Endothelial cell of hepatic sinusoid (primary cell): ENCODE data around the gene MLXIPL.
"Not testable (repeated sequence)": the region's sequence is repeated elsewhere in the genome, so short reads cannot be mapped to it uniquely, and the experiment has no call there.

Source experiments
- in situ Hi-C: cut with HindIII; loops from 2 replicates; pipeline ENCODE4 v1.10.0; 2017; ENCODE audit warnings: low sequenced_read_pairs

Gene MLXIPL, protein sequence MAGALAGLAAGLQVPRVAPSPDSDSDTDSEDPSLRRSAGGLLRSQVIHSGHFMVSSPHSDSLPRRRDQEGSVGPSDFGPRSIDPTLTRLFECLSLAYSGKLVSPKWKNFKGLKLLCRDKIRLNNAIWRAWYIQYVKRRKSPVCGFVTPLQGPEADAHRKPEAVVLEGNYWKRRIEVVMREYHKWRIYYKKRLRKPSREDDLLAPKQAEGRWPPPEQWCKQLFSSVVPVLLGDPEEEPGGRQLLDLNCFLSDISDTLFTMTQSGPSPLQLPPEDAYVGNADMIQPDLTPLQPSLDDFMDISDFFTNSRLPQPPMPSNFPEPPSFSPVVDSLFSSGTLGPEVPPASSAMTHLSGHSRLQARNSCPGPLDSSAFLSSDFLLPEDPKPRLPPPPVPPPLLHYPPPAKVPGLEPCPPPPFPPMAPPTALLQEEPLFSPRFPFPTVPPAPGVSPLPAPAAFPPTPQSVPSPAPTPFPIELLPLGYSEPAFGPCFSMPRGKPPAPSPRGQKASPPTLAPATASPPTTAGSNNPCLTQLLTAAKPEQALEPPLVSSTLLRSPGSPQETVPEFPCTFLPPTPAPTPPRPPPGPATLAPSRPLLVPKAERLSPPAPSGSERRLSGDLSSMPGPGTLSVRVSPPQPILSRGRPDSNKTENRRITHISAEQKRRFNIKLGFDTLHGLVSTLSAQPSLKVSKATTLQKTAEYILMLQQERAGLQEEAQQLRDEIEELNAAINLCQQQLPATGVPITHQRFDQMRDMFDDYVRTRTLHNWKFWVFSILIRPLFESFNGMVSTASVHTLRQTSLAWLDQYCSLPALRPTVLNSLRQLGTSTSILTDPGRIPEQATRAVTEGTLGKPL

DNA sequence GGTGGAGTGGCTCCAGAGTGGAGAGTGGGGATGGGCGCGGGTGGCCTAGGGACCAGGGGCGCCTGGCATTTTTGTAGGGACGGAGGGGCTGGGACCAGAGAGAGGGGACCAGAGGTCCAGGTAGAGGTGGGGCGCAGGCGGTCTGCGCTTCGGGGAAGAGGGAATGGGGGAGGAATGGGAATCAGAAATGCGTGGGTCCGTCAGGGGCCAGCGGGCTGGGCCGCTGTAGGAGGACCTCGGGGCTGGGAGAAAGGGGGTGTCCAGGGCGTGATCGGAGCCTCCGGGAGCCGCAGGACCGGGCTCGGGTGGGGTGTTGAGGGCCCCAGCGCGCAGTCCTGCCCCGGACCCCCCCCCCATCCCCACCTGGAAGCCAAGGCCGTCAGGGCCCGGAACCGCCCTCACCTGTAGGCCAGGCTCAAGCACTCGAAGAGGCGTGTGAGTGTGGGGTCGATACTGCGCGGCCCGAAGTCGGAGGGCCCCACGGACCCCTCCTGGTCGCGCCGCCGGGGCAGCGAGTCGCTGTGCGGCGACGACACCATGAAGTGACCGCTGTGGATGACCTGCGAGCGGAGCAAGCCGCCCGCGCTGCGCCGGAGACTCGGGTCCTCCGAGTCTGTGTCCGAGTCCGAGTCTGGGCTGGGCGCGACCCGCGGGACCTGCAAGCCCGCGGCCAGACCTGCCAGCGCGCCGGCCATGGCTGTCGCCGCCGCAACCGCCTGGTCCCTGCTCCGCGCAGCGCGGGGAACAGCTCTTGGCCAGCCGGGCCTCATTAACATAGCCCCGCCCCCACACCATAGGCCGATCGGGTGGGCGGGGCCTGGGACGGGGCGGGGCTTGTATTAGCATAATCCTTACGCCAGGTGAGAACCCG lies at the start of gene MLXIPL:
Gene MLXIPL, minus strand, starts transcription at position 725 of the 871 bp plus-strand sequence. Its CDS starts 30 bp downstream, at position 695.
- in situ Hi-C loops: no loop called here

- in situ Hi-C loops: loop anchor here (5.0 kb wide), 1 partner anchor 70 kb away; no protein-coding TSS in a partner anchor
These were observed 47.6 kb upstream of the MLXIPL start for GRCh38 chr7:73671857-73672445.

DNA sequence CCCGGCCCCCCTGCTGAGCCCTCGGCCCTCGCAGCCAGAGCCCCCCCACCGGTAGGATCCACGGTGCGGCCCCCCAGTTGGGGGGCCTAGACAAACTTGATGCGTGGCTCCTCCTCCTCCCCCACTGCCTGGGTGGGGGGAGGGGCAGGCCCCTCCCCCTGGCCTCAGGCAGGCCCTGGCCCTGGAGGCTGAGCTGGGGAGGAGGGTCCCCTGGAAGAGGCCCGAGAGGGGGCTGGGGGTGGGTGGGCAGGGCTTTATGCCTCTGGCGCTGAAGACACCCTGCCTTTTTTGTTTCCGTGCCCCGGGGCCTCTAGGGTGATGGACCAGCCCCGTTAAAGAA lies 47.0 kb upstream of the MLXIPL start:
- in situ Hi-C loops: loop anchor here (5.0 kb wide), 1 partner anchor 69 kb away; no protein-coding TSS in a partner anchor

- in situ Hi-C loops: loop anchor here (5.0 kb wide), 1 partner anchor 68 kb away; no protein-coding TSS in a partner anchor
These were observed 45.6 kb upstream of the MLXIPL start for GRCh38 chr7:73669858-73670385.

- in situ Hi-C loops: no loop called here
These were observed 45.0 kb upstream of the MLXIPL start for GRCh38 chr7:73669288-73669701.

GRCh38 chr7:73668886-73669230 lies 44.5 kb upstream of the MLXIPL start:
- in situ Hi-C loops: no loop called here

GRCh38 chr7:73668103-73668885 lies 44.0 kb upstream of the MLXIPL start:
- in situ Hi-C loops: no loop called here

DNA sequence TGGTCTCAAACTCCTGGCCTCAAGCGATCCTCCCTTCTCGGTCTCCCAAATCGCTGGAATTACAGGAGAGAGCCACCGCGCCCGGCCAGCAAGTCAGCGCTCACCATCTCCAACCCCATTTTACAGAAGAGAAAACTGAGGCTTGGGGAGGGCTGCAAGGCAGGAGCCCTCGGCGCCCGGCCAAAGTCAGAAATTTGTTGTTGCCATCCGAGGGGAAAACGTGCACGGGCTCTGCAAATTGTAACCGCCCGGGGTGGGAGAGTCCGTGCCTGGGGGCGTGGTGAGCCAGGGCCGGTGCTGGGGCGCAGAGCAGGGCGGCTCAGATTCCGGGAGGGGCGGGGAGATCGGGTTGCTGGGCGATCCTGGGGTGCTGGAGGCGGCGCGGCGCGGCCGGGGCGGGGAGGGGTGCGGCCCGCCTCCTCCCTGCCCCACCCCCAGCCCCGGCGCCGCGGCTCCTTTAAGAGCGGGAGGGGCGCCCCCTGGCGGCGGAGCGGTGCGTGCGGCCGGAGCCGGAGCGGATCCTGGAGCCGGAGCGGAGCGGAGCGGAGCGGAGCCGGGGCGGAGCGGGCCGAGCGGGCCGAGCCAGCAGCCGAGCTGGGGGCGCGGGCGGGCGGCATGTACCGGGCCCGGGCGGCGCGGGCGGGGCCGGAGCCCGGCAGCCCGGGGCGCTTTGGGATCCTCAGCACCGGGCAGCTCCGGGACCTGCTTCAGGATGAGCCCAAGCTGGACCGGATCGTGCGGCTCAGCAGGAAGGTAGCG lies 43.2 kb upstream of the MLXIPL start, which contains the start of gene VPS37D:
Gene VPS37D, plus strand, starts transcription at position 488 of the 759 bp plus-strand sequence. Its CDS starts 128 bp downstream, at position 616.
- in situ Hi-C loops: no loop called here

DNA sequence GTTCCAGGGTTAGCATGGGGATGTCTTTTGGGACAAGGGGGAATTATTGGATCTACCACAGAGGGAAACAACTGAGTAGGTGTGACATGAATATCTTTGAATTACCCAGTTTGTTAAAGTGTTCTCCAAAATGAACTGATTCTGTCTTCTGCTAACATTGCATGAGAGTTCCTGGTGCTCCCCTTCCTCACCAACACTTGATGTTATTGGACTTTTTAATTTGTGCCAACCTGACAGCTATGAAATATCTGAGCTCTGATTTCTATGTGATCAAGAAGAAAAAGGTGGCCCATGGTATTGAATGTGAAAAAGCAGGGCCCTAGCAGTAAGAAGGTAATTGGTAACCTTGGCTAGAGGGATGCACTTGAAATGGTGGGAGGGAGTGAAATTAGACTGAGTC lies 38.7 kb upstream of the MLXIPL start:
- in situ Hi-C loops: no loop called here

DNA sequence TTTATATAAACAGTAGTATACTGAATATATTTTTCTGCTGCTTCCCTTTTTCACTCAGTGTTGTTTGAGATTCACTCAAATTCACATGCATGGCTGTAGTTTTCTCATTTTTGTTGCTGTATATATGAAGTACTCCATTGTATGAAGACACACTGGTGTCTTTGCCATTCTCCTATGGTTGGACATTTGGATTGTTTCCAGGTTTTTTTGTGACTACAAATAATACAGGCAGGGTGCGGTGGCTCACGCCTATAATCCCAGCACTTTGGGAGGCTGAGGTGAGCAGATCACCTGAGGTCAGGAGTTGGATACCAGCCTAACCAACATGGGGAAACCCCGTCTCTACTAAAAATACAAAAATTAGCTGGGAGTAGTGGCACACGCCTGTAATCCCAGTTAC lies 36.3 kb upstream of the MLXIPL start:
- in situ Hi-C loops: not testable (repeated sequence)

GRCh38 chr7:73659983-73660382 lies 35.7 kb upstream of the MLXIPL start:
- in situ Hi-C loops: no loop called here

- in situ Hi-C loops: not testable (repeated sequence)
These were observed 31.0 kb upstream of the MLXIPL start for GRCh38 chr7:73655309-73655708.

- in situ Hi-C loops: no loop called here
These were observed 28.2 kb upstream of the MLXIPL start for GRCh38 chr7:73652541-73652949.

DNA sequence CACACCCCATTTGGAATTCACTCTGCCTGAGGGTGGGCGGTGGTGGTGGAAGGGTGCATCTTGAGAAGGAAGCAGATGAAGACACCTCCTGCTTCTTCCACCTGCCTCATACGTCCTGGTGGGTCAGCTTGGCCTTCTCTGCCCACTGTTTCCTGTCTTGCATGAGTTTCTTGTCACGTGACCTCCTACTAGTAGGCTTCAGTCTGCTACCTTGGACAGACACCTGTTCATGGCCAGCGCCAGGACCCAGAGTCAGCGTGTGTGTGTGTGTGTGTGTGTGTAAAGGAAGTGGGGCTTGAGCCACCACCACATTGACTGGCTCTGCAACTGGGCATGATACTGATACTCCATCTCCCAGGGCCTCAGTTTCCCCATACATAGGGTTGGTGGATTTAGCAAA lies 26.2 kb upstream of the MLXIPL start:
- in situ Hi-C loops: no loop called here

GRCh38 chr7:73649576-73649975 lies 25.3 kb upstream of the MLXIPL start:
- in situ Hi-C loops: no loop called here

DNA sequence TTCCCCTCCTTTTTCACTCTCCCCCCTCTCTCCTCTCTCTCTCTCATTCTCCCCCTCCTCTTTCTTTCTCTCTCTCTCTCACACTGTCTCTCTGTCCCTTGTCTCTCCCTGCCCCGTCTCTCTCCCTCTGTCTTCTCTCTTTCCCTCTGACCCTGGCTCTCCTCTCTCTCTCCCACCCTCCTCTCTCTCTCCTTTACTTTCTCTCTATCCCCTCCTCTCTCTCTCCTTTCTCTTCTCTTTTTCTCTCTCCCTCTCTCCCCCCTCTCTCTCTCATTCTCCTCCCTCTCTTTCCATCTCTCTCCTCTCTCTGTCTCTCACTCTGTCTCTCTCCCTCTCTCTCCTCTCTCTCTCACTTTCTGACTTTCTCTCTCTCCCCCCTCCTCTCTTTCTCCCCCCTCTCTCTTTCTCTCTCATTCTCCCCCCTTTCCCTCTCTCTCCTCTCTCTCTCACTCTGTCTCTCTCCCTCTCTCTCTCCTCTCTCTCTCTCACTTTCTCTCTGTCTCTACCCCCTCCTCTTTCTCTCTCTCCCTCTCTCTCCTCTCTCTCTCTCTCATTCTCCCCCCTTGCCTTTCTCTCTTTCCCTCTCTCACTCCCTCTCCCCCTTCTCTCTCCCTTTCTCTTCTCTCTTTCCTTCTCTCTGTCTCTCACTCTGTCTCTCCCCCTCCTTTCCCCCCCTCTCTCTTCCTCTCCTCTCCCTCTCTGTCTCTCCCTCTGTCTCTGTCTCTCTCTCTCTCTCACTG lies 24.4 kb upstream of the MLXIPL start:
- in situ Hi-C loops: no loop called here

- in situ Hi-C loops: no loop called here
These were observed 23.6 kb upstream of the MLXIPL start for GRCh38 chr7:73647725-73648592.
